ENCODE results near the gene RAD23A. TPM values are rescaled to one million over a fixed set of nuclear protein-coding genes. Genes with fewer than 3 reads are reported as not detected.

Gene RAD23A
- total and polyA plus RNA-seq, 2 donors (not counting 3 experiments of a cell fraction or from before 2014, with no cell fraction given) = 66.9 to 102 TPM

- POLR2A ChIA-PET = no interaction called here
- no peak overlapping the region for H3K4me2 ChIP-seq (ENCODE audit: insufficient read depth, low read length)
These were observed 28.9 kb downstream of the RAD23A start for GRCh38 chr19:12974301-12975220.

More at GRCh38 chr19:12974301-12975220, 28.9 kb downstream of the RAD23A start:
- Histone ChIP-seq H3K9ac (replicated peaks; ENCODE audit: extremely low read depth, insufficient read depth, low read length) (no peak overlapping the region), H3K27ac (ENCODE audit: insufficient read depth, low read depth, low read length) (no peak overlapping the region), H3K4me1 (ENCODE audit: control insufficient read depth, extremely low read depth, insufficient read depth, low read length) (no peaks in the 10 kb centered on the region), H4K20me1 (replicated peaks; ENCODE audit: control insufficient read depth, extremely low read depth, insufficient read depth, low read length) (no peaks in the 10 kb centered on the region), H3K79me2 (ENCODE audit: control insufficient read depth, insufficient read depth, low read length) (no peaks in the 10 kb centered on the region), H3K9me3 (replicated peaks; ENCODE audit: control insufficient read depth, insufficient read depth, low read length) (no peaks in the 10 kb centered on the region), H3K9me1 (replicated peaks; ENCODE audit: control insufficient read depth, extremely low read depth, insufficient read depth, low read length) (no peaks in the 10 kb centered on the region), H3K4me3 (replicated peaks in 1 of 3; ENCODE audit: insufficient read depth in 1 of 3, low read depth in 1 of 3, low read length in 3 of 3) (no peak overlapping the region), H3K27me3 (ENCODE audit: control insufficient read depth in 2 of 2, insufficient read depth in 2 of 2, low read length in 2 of 2) (no peaks in the 10 kb centered on the region), H3K36me3 (ENCODE audit: control insufficient read depth in 2 of 2, extremely low read depth in 1 of 2, insufficient read depth in 2 of 2, low read length in 2 of 2) (no peaks in the 10 kb centered on the region), H2AFZ (ENCODE audit: low read depth, low read length) (no peak overlapping the region)
- no peak for TF ChIP-seq JUN (IDR thresholded peaks at IDR 0.05; ENCODE audit: borderline replicate concordance, insufficient read depth, insufficient read length, low read depth)
- TF ChIP-seq EZH2 (IDR thresholded peaks at IDR 0.05; ENCODE audit: borderline replicate concordance, low read depth, low read length, severe bottlenecking) = no peak
- TF ChIP-seq POLR2A (IDR thresholded peaks at IDR 0.05; ENCODE audit: low read depth, low read length) = no peak
- no peak for TF ChIP-seq MYC (IDR thresholded peaks at IDR 0.05; ENCODE audit: low read depth, low read length)
- TF ChIP-seq FOS (IDR thresholded peaks at IDR 0.05; ENCODE audit: borderline replicate concordance, insufficient read depth, low read length) = no peak
- no peak for TF ChIP-seq CTCF (IDR thresholded peaks at IDR 0.05; ENCODE audit: extremely low read depth in 1 of 2, insufficient read depth in 1 of 2, low read depth in 1 of 2, low read length in 2 of 2)
- FAIRE-seq = no peak
- CTCF ChIA-PET = interaction anchor here (0.9 to 13.4 kb wide), 4 partner anchors 8 to 119 kb away, joined by 3 to 543 read pairs (median 60); no protein-coding TSS in a partner anchor
- DNase-seq (ENCODE audit: low read depth, low spot score) = no peak
- dilution Hi-C loops (cut with MboI; ENCODE audit: extremely low pct_ligation_motif_present, low sequenced_read_pairs) (no loop called here), intact Hi-C loops (cut with micrococcal nuclease) (loop anchor here (5.0 kb wide), 1 partner anchor 178 kb away; the partner anchor contains the start of genes IER2 and STX10)
- BruUV-seq (replicated peaks) = no TSS peak
